ENCODE results near the gene KRTCAP3. TPM values are rescaled to one million over a fixed set of nuclear protein-coding genes. Genes with fewer than 3 reads are reported as not detected.
A peak's percentile ranks its signal among the peaks of the same experiment; 100 is the strongest.
"Not testable (repeated sequence)": the region's sequence is repeated elsewhere in the genome, so short reads cannot be mapped to it uniquely, and the experiment has no call there.

Gene KRTCAP3
- total and polyA plus RNA-seq, 3 experiments from 2014 or later = 0.71 to 5.4 (median 4.0) TPM

DNA sequence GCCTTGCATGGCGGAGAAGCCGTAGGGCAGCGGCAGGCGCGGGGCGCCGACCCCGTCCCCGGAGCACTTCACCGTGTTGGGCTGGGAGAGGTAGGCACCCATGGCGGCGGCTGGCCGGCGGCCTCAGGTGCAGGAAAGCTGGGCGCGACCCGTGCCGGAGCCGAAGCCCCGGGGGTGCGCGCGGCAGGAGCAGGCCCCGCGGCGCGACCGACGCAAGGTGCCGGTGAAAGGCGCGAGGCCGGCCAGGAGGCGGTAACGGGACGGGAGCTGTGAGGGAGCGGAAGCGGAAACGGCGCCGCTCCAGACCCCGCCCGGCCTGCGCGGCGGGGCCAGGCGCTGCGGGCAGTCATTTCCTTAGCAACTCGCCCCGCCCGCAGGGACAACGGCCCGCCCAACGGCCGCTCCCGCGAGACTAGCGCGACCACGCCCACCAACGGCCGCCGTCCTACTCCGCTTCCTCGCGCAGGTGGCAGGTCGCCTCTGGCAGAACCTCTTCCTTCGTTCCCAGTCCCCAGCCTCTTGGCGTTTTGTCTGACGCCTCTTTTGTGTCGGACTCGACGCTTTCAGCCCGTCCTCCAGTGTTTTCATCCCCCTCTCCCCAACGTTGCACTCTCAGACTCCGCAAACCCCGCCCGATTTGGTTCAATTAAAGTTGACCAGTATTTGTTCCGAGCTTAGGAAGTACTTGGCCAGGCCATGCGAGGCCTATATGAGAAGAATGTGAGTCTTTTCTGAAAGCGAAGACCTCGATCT, 32.7 kb upstream of the KRTCAP3 start, which contains the start of gene PPM1G:
PPM1G (minus strand) TSS at position 271 of the 753 bp plus-strand sequence; CDS start at position 102, 169 bp downstream.
- Mint-ChIP-seq H3K4me1 (peaks cover 31 to 48% (median 40%) of the 10 kb centered on the region in 3 donors), H3K27me3 (peaks cover 0 to 10% of the 10 kb centered on the region in 2 donors), H3K4me3 (peak within 1 kb of the TSS; percentile 81 to 96 (median 90)), H3K36me3 (peaks cover 0 to 21% (median 3%) of the 10 kb centered on the region in 3 donors), H3K9me3 (no peaks in the 10 kb centered on the region), H3K27ac (peak within 1 kb of the TSS; percentile 88 to 96 (median 94))
- POLR2A ChIA-PET = interaction anchor here (1.0 to 3.0 kb wide), 8 partner anchors 8 to 254 kb away, joined by 3 to 25 read pairs (median 4); partner anchors contain the start of genes GTF3C2, MPV17, NRBP1 and SLC4A1AP
- peak; percentile 94 to 97 (median 95) for DNase-seq
- H3K4me1 ChIP-seq (ENCODE audit: insufficient read depth, low read length) = peaks cover 34% of the 10 kb centered on the region
- CTCF ChIA-PET = interaction anchor here (0.7 to 2.1 kb wide), 7 partner anchors 14 to 274 kb away, joined by 3 to 8 read pairs (median 6); partner anchors contain the start of genes NRBP1 and ZNF513
- no peaks in the 10 kb centered on the region for H3K27me3 ChIP-seq (ENCODE audit: insufficient read depth, low read length, poor library complexity, severe bottlenecking)
- H3K27ac ChIP-seq (ENCODE audit: low read depth, low read length) = peak within 1 kb of the TSS; percentile 86
- H3K36me3 ChIP-seq (ENCODE audit: insufficient read depth, low read length) = no peaks in the 10 kb centered on the region
- peak within 1 kb of the TSS; percentile 66 for H3K4me3 ChIP-seq (ENCODE audit: low read length)
- H3K9me3 ChIP-seq (ENCODE audit: low read length) = no peaks in the 10 kb centered on the region

DNA sequence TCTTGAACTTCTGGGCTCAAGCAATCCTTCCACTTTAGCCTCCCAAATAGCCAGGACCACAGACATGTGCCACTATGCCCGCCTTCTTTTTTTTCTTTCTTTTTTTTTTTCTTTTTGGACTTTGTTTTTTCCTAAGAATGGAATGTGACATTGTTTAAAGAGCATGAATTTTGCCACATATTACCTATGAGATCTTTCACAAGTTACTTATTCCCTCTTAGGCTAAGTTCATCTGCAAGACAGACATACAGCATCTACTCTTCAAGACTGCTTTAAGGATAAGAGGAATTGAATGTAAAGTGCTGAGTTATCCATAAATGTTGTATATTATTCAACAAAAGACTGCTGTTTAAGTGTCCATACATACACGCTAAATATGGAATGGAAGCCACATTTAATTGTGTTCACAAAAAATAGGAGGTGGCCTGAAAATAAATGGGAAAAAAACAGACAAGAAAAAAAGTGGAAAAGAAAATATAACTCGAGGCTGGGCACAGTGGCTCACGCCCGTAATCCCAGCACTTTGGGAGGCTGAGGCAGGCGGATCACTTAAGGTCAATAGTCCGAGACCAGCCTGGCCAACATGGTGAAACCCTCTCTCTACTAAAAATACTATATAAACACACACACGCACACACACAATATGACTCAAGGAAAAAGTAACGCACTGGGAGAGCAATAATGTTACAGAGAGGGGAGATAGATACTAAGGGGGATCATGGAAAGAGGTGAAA, 29.6 kb upstream of the KRTCAP3 start:
- ChIA-PET CTCF (no interaction called here), POLR2A (no interaction called here)
- Mint-ChIP-seq H3K4me3 (peak overlapping the region in 1 of 7 donors; percentile 82), H3K27ac (peak overlapping the region in 1 of 8 donors; percentile 71), H3K27me3 (peaks cover 0 to 10% of the 10 kb centered on the region in 2 donors), H3K36me3 (peaks cover 0 to 4% (median 0%) of the 10 kb centered on the region in 3 donors), H3K9me3 (no peaks in the 10 kb centered on the region), H3K4me1 (peaks cover 17 to 23% (median 21%) of the 10 kb centered on the region in 3 donors)
- no peaks in the 10 kb centered on the region for H3K27me3 ChIP-seq (ENCODE audit: insufficient read depth, low read length, poor library complexity, severe bottlenecking)
- no peak overlapping the region for H3K4me3 ChIP-seq (ENCODE audit: low read length)
- no peak for DNase-seq
- no peaks in the 10 kb centered on the region for H3K36me3 ChIP-seq (ENCODE audit: insufficient read depth, low read length)
- peaks cover 16% of the 10 kb centered on the region for H3K4me1 ChIP-seq (ENCODE audit: insufficient read depth, low read length)
- no peak overlapping the region for H3K27ac ChIP-seq (ENCODE audit: low read depth, low read length)
- no peaks in the 10 kb centered on the region for H3K9me3 ChIP-seq (ENCODE audit: low read length)

DNA sequence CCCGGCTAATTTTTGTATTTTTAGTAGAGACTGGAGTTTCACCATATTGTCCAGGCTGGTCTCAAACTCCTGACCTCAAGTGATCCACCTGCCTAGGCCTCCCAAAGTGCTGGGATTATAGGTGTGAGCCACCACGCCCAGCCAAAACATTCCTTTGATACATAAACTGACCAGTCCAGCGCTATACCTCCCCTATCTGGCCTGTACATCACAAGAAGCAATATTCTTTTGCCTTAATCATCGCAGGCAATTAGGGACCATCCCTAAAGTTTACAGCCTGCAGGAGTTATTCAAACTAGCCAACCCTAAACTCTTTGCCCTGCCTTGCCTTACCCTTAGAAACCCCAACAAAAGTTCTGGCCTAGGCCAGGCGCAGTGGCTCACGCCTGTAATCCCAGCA, 26.0 kb upstream of the KRTCAP3 start:
- Mint-ChIP-seq H3K9me3 (no peaks in the 10 kb centered on the region), H3K4me1 (no peaks in the 10 kb centered on the region), H3K27ac (no peak overlapping the region), H3K36me3 (no peaks in the 10 kb centered on the region), H3K4me3 (no peak overlapping the region), H3K27me3 (peaks cover 0 to 13% of the 10 kb centered on the region in 2 donors)
- Histone ChIP-seq H3K4me3 (ENCODE audit: low read length) (no peak overlapping the region), H3K36me3 (ENCODE audit: insufficient read depth, low read length) (no peaks in the 10 kb centered on the region), H3K9me3 (ENCODE audit: low read length) (no peaks in the 10 kb centered on the region), H3K4me1 (ENCODE audit: insufficient read depth, low read length) (no peaks in the 10 kb centered on the region), H3K27me3 (ENCODE audit: insufficient read depth, low read length, poor library complexity, severe bottlenecking) (no peaks in the 10 kb centered on the region), H3K27ac (ENCODE audit: low read depth, low read length) (no peak overlapping the region)
- CTCF ChIA-PET = no interaction called here
- no peak for DNase-seq
- POLR2A ChIA-PET = no interaction called here

DNA sequence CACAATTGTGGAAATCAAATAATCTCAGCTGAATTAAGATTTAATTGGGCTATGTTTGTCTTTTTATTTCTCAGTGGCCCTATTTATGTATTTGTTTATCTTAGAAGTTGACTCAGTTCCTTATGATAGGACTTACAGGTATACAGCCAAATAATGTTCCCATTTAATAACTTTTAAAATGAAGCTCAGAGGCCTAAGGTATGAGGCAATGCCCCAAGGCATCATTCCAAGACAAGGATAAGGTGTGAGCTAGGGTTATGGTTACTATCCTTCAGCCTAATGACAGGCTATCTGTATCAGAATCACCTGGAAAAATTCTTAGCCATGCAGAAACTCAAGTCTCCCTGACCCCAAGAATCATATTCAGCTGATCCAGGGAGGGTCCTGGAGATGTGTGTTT, 21.2 kb upstream of the KRTCAP3 start:
- Histone ChIP-seq H3K36me3 (ENCODE audit: insufficient read depth, low read length) (no peaks in the 10 kb centered on the region), H3K9me3 (ENCODE audit: low read length) (no peaks in the 10 kb centered on the region), H3K27me3 (ENCODE audit: insufficient read depth, low read length, poor library complexity, severe bottlenecking) (no peaks in the 10 kb centered on the region), H3K4me1 (ENCODE audit: insufficient read depth, low read length) (no peaks in the 10 kb centered on the region), H3K27ac (ENCODE audit: low read depth, low read length) (no peak overlapping the region), H3K4me3 (ENCODE audit: low read length) (no peak overlapping the region)
- Mint-ChIP-seq H3K4me3 (no peak overlapping the region), H3K9me3 (no peaks in the 10 kb centered on the region), H3K27ac (no peak overlapping the region), H3K4me1 (no peaks in the 10 kb centered on the region), H3K27me3 (peaks cover 0 to 3% of the 10 kb centered on the region in 2 donors), H3K36me3 (no peaks in the 10 kb centered on the region)
- CTCF ChIA-PET = no interaction called here
- DNase-seq = no peak
- POLR2A ChIA-PET = no interaction called here

DNA sequence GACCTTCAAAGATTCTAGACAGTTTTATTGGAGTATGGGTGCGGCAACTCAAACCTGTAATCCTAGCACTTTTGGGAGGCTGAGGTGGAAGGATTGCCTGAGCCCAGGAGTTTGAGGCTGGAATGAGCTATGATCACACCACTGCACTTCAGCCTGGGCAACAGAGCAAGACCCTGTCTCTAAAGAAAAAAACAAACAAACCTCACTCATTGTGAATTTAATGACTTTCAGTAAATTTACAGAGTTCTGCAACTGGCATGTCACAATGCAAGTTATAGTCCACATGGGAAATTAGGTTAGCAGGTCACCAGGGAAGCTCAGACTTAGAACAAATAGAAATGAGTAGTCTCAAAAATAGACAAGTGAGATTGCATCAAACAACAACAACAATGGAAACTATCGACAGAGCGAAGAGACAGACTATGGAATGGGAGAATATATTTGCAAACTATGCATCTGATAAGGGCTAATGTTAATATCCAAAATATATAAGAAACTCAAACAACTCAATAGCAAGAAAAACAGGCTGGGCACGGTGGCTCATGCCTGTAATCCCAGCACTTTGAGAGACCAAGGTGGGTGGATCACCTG, 20.4 kb upstream of the KRTCAP3 start:
- Histone ChIP-seq H3K4me3 (ENCODE audit: low read length) (no peak overlapping the region), H3K9me3 (ENCODE audit: low read length) (no peaks in the 10 kb centered on the region), H3K36me3 (ENCODE audit: insufficient read depth, low read length) (no peaks in the 10 kb centered on the region), H3K4me1 (ENCODE audit: insufficient read depth, low read length) (no peaks in the 10 kb centered on the region), H3K27ac (ENCODE audit: low read depth, low read length) (no peak overlapping the region), H3K27me3 (ENCODE audit: insufficient read depth, low read length, poor library complexity, severe bottlenecking) (no peaks in the 10 kb centered on the region)
- Mint-ChIP-seq H3K9me3 (no peaks in the 10 kb centered on the region), H3K27me3 (peaks cover 0 to 3% of the 10 kb centered on the region in 2 donors), H3K27ac (no peak overlapping the region), H3K4me3 (no peak overlapping the region), H3K36me3 (no peaks in the 10 kb centered on the region), H3K4me1 (no peaks in the 10 kb centered on the region)
- CTCF ChIA-PET = no interaction called here
- POLR2A ChIA-PET = no interaction called here
- no peak for DNase-seq

DNA sequence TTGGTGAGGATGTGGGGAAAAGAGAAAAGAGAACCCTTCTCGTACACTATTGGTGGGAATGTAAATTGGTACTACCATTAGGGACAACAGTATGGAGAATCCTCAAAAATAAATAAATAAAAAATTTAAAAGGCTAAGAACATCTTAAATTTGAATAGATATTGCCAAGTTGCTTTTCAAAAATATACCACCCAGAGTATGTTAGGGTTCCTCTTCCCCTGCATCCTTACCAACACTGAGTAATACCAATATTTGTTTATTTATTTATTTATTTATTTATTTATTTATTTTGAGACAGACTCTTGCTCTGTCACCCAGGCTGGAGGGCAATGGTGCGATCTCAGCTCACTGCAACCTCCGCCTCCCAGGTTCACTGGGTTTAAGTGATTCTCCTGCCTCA, 19.2 kb upstream of the KRTCAP3 start:
- H3K9me3 Mint-ChIP-seq = no peaks in the 10 kb centered on the region
- Histone ChIP-seq H3K9me3 (ENCODE audit: low read length) (no peaks in the 10 kb centered on the region), H3K4me1 (ENCODE audit: insufficient read depth, low read length) (peaks cover 6% of the 10 kb centered on the region), H3K4me3 (ENCODE audit: low read length) (no peak overlapping the region), H3K27me3 (ENCODE audit: insufficient read depth, low read length, poor library complexity, severe bottlenecking) (no peaks in the 10 kb centered on the region), H3K27ac (ENCODE audit: low read depth, low read length) (no peak overlapping the region), H3K36me3 (ENCODE audit: insufficient read depth, low read length) (no peaks in the 10 kb centered on the region)
- peaks cover 0 to 3% of the 10 kb centered on the region in 2 donors for H3K27me3 Mint-ChIP-seq
- CTCF ChIA-PET = interaction anchor here (1.1 kb wide), 1 partner anchor 13 kb away, joined by 6 read pairs; no protein-coding TSS in a partner anchor
- peaks cover 4 to 6% (median 6%) of the 10 kb centered on the region in 3 donors for H3K4me1 Mint-ChIP-seq
- POLR2A ChIA-PET = no interaction called here
- H3K27ac Mint-ChIP-seq = no peak overlapping the region
- no peak overlapping the region for H3K4me3 Mint-ChIP-seq
- no peaks in the 10 kb centered on the region for H3K36me3 Mint-ChIP-seq
- DNase-seq = no peak

DNA sequence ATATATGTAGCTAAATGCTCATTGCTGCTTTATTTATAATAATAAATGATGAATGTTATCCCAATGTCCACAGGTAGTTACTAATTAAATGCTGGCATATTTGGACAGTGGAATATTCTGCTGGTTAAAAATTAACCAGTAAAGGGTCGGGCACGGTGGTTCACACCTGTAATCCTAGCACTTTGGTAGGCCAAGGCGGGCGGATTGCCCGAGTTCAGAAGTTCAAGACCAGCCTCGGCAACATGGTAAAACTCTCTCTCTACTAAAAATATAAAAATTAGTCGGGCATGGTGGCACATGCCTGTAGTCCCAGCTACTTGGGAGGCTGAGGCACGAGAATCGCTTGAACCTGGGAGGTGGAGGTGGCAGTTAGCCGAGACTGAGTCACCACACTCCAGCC, 17.1 kb upstream of the KRTCAP3 start:
- CTCF ChIA-PET; H3K36me3 ChIP-seq (ENCODE audit: insufficient read depth, low read length); H3K27ac ChIP-seq (ENCODE audit: low read depth, low read length); H3K4me3 Mint-ChIP-seq; H3K27ac Mint-ChIP-seq; H3K27me3 ChIP-seq (ENCODE audit: insufficient read depth, low read length, poor library complexity, severe bottlenecking); H3K9me3 ChIP-seq (ENCODE audit: low read length); H3K9me3 Mint-ChIP-seq; H3K27me3 Mint-ChIP-seq; DNase-seq; POLR2A ChIA-PET; H3K4me3 ChIP-seq (ENCODE audit: low read length): not testable (repeated sequence)
- peaks cover 0 to 12% (median 0%) of the 10 kb centered on the region in 3 donors for H3K36me3 Mint-ChIP-seq
- H3K4me1 Mint-ChIP-seq = peaks cover 14 to 19% (median 18%) of the 10 kb centered on the region in 3 donors
- H3K4me1 ChIP-seq (ENCODE audit: insufficient read depth, low read length) = peaks cover 14% of the 10 kb centered on the region

Data from CD8-positive, alpha-beta memory T cell (primary cell).